NCI-H2196 (cell line): ENCODE results near the gene TRAT1.

Source experiments
- DNase-seq: peaks from one replicate; lab custom pipeline; 2025; ENCODE audit not compliant: unreplicated experiment; lab: John Stamatoyannopoulos, UW

The TRAT1 gene

GRCh38 chr3:108849075-108849474 is 26.5 kb downstream of the TRAT1 start:
- no peak for DNase-seq

- DNase-seq, result no peak
Observed at GRCh38 chr3:108861401-108861800, 38.8 kb downstream of the TRAT1 start.

GRCh38 chr3:108862865-108863798 is 40.5 kb downstream of the TRAT1 start:
- no peak for DNase-seq

- DNase-seq, result no peak
Observed at GRCh38 chr3:108863799-108864135, 41.2 kb downstream of the TRAT1 start.

- DNase-seq, result no peak
Observed at GRCh38 chr3:108877901-108878300, 55.3 kb downstream of the TRAT1 start.

GRCh38 chr3:108879915-108880314 is 57.3 kb downstream of the TRAT1 start:
- no peak for DNase-seq

GRCh38 chr3:108882762-108883161 is 60.2 kb downstream of the TRAT1 start:
- DNase-seq, result no peak

- no peak for DNase-seq
Observed at GRCh38 chr3:108883373-108883772, 60.8 kb downstream of the TRAT1 start.

- no peak for DNase-seq
Observed at GRCh38 chr3:108887121-108887520, 64.5 kb downstream of the TRAT1 start.

GRCh38 chr3:108887777-108888176 is 65.2 kb downstream of the TRAT1 start:
- DNase-seq, result no peak

GRCh38 chr3:108891833-108892232 is 69.2 kb downstream of the TRAT1 start:
- no peak for DNase-seq

GRCh38 chr3:108894981-108895380 is 72.4 kb downstream of the TRAT1 start:
- no peak for DNase-seq

GRCh38 chr3:108897883-108898282 is 75.3 kb downstream of the TRAT1 start:
- DNase-seq, result no peak

- no peak for DNase-seq
Observed at GRCh38 chr3:108899530-108899929, 76.9 kb downstream of the TRAT1 start.
